AG04449 (cell line): ENCODE measurements around the gene TIMM50.
A peak's percentile ranks its signal among the peaks of the same experiment; 100 is the strongest.

ENCODE experiments used
- CTCF ChIA-PET: fragments of 350-600 bp; formaldehyde crosslinking; extraction: SDS; loops from one replicate; lab custom pipeline; 2021; ENCODE audit warnings: antibody characterized with exemption; lab: Yijun Ruan, JAX
- POLR2A ChIA-PET: fragments of 400-600, 350-600 bp; formaldehyde crosslinking; extraction: SDS; loops from one replicate; lab custom pipeline; 2020; ENCODE audit warnings: antibody characterized with exemption, inconsistent platforms; lab: Yijun Ruan, JAX
- DNase-seq: peaks from one replicate; pipeline ENCODE4 v3.0.0-alpha.2; 2010; ENCODE audit warnings: low read depth, low spot score
- H3K4me3 ChIP-seq: 2 replicates; pipeline ENCODE4 v1.5.1; 2011; ENCODE audit warnings: low read depth, mild to moderate bottlenecking, control low read depth, low read length
- TF ChIP-seq, protein P1 (sequence below): IDR thresholded peaks from one replicate; pipeline ENCODE4 v1.5.1; 2011; ENCODE audit warnings: mild to moderate bottlenecking, moderate library complexity, low read length, control low read depth, inconsistent platforms; ENCODE audit not compliant: insufficient read depth; ENCODE audit errors: missing control alignments

The TIMM50 gene

DNA sequence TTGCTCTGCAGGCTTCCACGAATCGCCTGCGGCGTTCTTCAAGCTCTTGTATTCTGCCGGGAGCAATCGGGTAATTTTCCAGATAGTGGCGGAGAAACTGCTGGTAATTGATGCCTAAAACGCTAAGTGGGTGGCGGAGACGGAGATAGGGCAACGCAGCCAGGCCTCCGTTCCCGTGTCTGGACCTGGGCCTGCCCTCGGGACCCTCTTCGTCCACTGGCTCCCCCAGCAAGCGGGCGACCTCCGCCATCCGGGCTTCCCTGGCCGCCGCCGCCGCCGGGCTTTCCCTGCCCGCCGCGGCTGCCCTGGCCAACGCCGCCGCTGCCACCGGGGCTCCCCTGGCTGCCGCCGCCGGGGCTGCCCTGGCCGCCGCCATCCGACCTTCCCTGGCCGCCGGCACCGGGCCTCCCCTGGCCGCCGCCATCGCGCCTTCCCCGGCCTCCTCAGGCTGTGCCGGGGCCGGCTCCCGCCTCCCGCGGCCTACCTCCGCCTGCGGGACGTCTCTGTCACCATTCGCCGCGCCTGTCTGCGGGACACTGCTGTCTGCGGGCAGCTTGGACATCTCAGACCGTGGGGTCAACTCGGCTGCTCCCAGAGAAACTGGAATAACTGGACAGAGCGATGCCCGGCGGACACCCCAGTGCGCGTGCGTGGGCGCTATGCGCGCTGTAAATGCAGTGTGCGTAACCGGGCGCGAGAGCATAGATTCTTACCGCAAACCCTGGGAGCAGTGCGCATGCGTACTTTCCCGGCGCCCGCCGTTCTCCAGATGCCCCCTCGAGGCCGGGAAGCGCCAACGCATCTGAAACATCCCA, 59.1 kb downstream of the TIMM50 start, which contains the start of gene EID2:
TSS of gene EID2 (minus strand) at position 644 of the 815 bp plus-strand sequence. CDS start at position 562, 82 bp downstream.
- H3K4me3 ChIP-seq = peak within 1 kb of the TSS; percentile 97
- TF ChIP-seq, protein P1, sequence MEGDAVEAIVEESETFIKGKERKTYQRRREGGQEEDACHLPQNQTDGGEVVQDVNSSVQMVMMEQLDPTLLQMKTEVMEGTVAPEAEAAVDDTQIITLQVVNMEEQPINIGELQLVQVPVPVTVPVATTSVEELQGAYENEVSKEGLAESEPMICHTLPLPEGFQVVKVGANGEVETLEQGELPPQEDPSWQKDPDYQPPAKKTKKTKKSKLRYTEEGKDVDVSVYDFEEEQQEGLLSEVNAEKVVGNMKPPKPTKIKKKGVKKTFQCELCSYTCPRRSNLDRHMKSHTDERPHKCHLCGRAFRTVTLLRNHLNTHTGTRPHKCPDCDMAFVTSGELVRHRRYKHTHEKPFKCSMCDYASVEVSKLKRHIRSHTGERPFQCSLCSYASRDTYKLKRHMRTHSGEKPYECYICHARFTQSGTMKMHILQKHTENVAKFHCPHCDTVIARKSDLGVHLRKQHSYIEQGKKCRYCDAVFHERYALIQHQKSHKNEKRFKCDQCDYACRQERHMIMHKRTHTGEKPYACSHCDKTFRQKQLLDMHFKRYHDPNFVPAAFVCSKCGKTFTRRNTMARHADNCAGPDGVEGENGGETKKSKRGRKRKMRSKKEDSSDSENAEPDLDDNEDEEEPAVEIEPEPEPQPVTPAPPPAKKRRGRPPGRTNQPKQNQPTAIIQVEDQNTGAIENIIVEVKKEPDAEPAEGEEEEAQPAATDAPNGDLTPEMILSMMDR = peak; percentile 88
- CTCF ChIA-PET = interaction anchor here (0.7 to 4.8 kb wide), 13 partner anchors 8 to 430 kb away, joined by 3 to 44 read pairs (median 3); partner anchors contain the start of gene DLL3
- POLR2A ChIA-PET = interaction anchor here (0.6 to 0.9 kb wide), 5 partner anchors 23 to 547 kb away, joined by 3 to 4 read pairs (median 3); partner anchors contain the start of genes PSMC4 and RPS16
- peak; percentile 49 for DNase-seq

DNA sequence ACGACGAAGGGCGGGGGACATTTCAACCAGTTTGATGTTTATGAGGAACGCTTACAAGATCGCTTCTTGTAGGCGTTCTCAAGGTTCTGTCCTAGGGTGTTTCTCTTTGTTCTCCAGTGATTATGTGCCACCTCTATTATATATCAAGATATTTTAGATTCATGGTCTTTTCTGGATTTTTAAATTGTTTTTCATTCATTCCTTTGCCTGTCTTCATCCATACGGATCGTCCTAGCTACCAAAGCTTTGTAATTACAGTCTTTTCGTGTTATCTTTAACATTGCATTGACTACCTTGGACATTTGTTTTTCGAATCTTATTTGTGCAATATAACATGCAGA, 59.7 kb downstream of the TIMM50 start:
- H3K4me3 ChIP-seq = peak overlapping the region; percentile 25
- ChIA-PET POLR2A (interaction anchor here (0.6 kb wide), 1 partner anchor 22 kb away, joined by 3 read pairs; no protein-coding TSS in a partner anchor), CTCF (interaction anchor here (0.7 to 4.8 kb wide), 9 partner anchors 11 to 430 kb away, joined by 3 to 44 read pairs (median 3); partner anchors contain the start of gene DLL3)
- DNase-seq = no peak
- TF ChIP-seq, protein P1 = no peak
